ENCODE results near the gene HDAC4.

Gene HDAC4

GRCh38 chr2:239328351-239329191 is 72.2 kb downstream of the HDAC4 start:
- no peak overlapping the region for H3K4me3 ChIP-seq (ENCODE audit: control insufficient read depth, low read depth, low read length)
- DNase-seq (ENCODE audit: low read depth) = peak; percentile 91
- peak; percentile 11 for TF ChIP-seq CTCF (conservative IDR thresholded peaks at IDR 0.05; ENCODE audit: control insufficient read depth, insufficient read depth, low read depth, low read length)

GRCh38 chr2:239327536-239328350 is 73.1 kb downstream of the HDAC4 start:
- peak; percentile 37 for DNase-seq (ENCODE audit: low read depth)
- TF ChIP-seq CTCF (conservative IDR thresholded peaks at IDR 0.05; ENCODE audit: control insufficient read depth, insufficient read depth, low read depth, low read length) = no peak

DNA sequence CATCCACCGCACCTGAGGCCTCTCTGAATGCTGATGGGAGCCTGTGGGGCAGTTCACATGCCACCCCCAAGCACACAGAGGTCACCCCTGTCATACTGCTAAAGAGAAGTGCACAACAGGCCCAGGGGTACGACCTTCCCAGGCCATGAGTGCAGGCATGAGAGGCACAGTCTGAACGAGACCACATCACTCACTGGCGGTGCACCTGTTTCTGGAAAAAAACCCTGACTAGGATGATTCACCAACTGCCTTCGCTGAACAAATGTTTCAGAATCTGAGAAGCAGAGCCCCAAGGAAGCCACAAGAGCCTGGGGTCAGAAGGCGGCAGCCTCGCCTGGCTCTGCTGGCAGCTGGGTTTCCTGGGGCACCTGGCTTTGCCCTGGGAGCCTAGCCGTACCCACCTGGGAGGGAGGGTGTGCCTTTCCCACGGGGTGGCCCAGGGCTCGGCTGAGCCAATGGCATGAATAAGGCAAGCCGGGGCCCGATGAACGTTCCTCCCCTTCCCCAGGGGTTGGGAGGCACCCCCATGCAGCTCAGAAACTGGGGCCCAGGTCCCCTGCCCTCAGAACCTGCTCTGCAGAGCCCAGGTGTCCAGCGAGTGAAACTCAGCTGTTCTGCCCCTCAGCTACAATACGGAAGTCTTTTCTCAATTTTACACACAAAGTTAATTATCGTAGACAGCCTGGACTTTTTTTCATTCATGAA is 73.8 kb downstream of the HDAC4 start:
- no peak overlapping the region for H3K4me3 ChIP-seq (ENCODE audit: control insufficient read depth, low read depth, low read length)
- no peak for TF ChIP-seq CTCF (conservative IDR thresholded peaks at IDR 0.05; ENCODE audit: control insufficient read depth, insufficient read depth, low read depth, low read length)
- DNase-seq (ENCODE audit: low read depth) = peak; percentile 33

More at GRCh38 chr2:239327536-239328350, 73.1 kb downstream of the HDAC4 start:
- H3K4me3 ChIP-seq (ENCODE audit: control insufficient read depth, low read depth, low read length) = no peak overlapping the region

DNA sequence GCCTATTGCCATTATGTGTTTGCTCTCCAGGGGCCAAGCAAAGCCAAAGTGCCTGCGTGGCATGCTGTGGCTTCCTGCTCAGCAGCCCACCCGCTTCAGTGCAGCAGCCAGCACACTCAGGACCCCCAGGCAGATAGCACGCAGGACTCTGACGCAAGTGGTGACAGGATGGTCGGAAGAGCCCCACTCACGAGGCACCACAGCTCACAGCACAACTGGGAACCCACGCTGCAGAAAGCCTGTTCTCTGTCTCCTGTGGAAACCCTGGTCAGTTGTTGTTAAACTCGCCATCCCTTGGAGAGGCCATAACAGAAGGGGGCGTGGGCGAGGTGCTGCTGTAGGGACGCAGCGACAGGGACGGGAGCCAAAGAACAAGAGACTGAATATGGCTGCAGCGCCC is 76.4 kb downstream of the HDAC4 start:
- DNase-seq (ENCODE audit: low read depth) = no peak

GRCh38 chr2:239323447-239323846 is 77.4 kb downstream of the HDAC4 start:
- no peak overlapping the region for H3K4me3 ChIP-seq (ENCODE audit: control insufficient read depth, low read depth, low read length)
- no peak for TF ChIP-seq CTCF (conservative IDR thresholded peaks at IDR 0.05; ENCODE audit: control insufficient read depth, insufficient read depth, low read depth, low read length)
- no peak for DNase-seq (ENCODE audit: low read depth)

More for the DNA sequence above, 76.4 kb downstream of the HDAC4 start:
- TF ChIP-seq CTCF (conservative IDR thresholded peaks at IDR 0.05; ENCODE audit: control insufficient read depth, insufficient read depth, low read depth, low read length) = no peak
- H3K4me3 ChIP-seq (ENCODE audit: control insufficient read depth, low read depth, low read length) = no peak overlapping the region

DNA sequence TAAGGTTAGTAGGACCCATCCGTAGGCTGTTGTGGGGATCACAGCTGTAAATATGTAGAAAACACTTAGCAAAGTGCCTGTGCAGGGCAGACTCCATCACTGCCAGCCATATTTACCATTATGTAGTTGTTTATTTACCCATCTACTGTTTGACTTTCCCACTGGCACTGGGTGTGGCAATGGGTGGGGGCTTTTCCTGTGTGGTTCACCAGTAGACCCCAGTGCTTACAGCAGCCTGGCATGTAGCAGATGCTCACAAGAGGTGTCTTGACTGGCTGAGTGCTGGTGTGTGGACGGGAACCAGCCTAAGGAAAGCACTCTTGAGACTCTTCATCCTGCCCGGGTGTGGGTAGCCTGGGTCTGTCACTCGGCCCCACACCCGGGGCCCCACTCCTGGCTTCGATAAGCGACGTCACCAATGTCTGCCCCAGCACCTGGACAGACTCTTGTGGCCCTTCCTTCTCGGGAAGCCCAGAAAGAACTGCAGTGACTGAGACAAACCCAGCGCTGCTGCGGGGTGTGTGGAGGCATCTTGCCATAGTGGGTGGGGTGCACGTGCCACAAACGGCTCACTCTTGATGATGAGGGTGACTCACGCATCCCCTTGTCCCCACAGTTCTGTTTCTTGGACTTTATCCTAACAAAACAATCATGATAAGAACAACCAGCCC is 78.3 kb downstream of the HDAC4 start:
- no peak for TF ChIP-seq CTCF (conservative IDR thresholded peaks at IDR 0.05; ENCODE audit: control insufficient read depth, insufficient read depth, low read depth, low read length)
- H3K4me3 ChIP-seq (ENCODE audit: control insufficient read depth, low read depth, low read length) = no peak overlapping the region
- peak; percentile 77 for DNase-seq (ENCODE audit: low read depth)

Measured in fibroblast of mammary gland (primary cell).